Stomach (tissue), 9 donors: ENCODE data around the gene KRTAP22-1. TPM values are rescaled to one million over a fixed set of nuclear protein-coding genes. Genes with fewer than 3 reads are reported as not detected.

Source experiments
- DNase-seq, 2 donors: peaks; one replicate each; pipeline versions ENCODE4 v3.0.0 to v3.0.0-alpha.2; 2013 to 2019
- H3K27ac ChIP-seq, 5 donors: fragments of 200-600 bp in 4 of 5; sonication (generic) in 4 of 5; one replicate each; pipeline ENCODE4 v1.5.1; 2013 to 2019; ENCODE audit warnings: mild to moderate bottlenecking in 1 of 5, moderate library complexity in 1 of 5
- H3K27me3 ChIP-seq, 3 donors: fragments of 200-600 bp; sonication (generic); one replicate each; pipeline ENCODE4 v1.5.1; 2017 to 2019; ENCODE audit warnings: mixed run types in 1 of 3
- H3K36me3 ChIP-seq, 4 donors: fragments of 200-600 bp; sonication (generic); 1 replicate in 3 of 4; 2 replicates in 1 of 4; pipeline ENCODE4 v1.5.1; 2016 to 2019
- H3K4me1 ChIP-seq, 4 donors: fragments of 200-600 bp; sonication (generic); one replicate each; pipeline ENCODE4 v1.5.1; 2016 to 2019
- H3K4me3 ChIP-seq, 4 donors: fragments of 200-600 bp; sonication (generic) in 3 of 4; one replicate each; pipeline ENCODE4 v1.5.1; 2016 to 2019; ENCODE audit warnings: mild to moderate bottlenecking in 1 of 4
- H3K9me3 ChIP-seq, 4 donors: fragments of 200-600 bp; sonication (generic); one replicate each; pipeline ENCODE4 v1.5.1; 2016 to 2019
- EP300 ChIP-seq: sonication (generic); formaldehyde crosslinking; IDR thresholded peaks from one replicate; pipeline ENCODE4 v1.6.1; 2017; ENCODE audit warnings: antibody characterized with exemption
- POLR2A ChIP-seq, 4 donors: fragments of 450-650 bp; IDR thresholded peaks; one replicate each; pipeline ENCODE4 v1.6.1; 2016; ENCODE audit warnings: antibody characterized with exemption in 4 of 4, control low read depth in 2 of 4, mild to moderate bottlenecking in 1 of 4, moderate library complexity in 1 of 4
- POLR2AphosphoS5 ChIP-seq, 3 donors: sonication (generic); formaldehyde crosslinking; IDR thresholded peaks; one replicate each; pipeline ENCODE4 v1.6.1; 2016; ENCODE audit warnings: antibody characterized with exemption in 3 of 3
- WGBS, 5 donors: extraction: QIAGEN DNeasy Blood & Tissue Kit in 3 of 5; methylation state at CpG; one replicate each; pipeline versions ENCODE4 v1.1.5 to v1.1.7; 2013 to 2018; 5-methylcytosine and 5-hydroxymethylcytosine counted together
- intact Hi-C: fragments of 100-400 bp; cut with DNase I; formaldehyde crosslinking; loops from one replicate; pipeline ENCODE4 v1.15.1; 2023; ENCODE audit warnings: low total_unique reads
- polyA plus RNA-seq, 3 donors: library from polyadenylated mRNA; stranded (reverse); fragments of 200-250 nt; gene quantifications; one replicate each; pipeline ENCODE4 v1.2.3, GENCODE V29; 2013
- small RNA-seq, 4 donors: library from RNA; depleted of rRNA; stranded (forward); fragments of <200 nt; gene quantifications; one replicate each; pipeline ENCODE3, GENCODE V24; 2016
- total RNA-seq, 5 donors: library from RNA; depleted of rRNA; stranded (reverse); fragments of >200 nt; gene quantifications; one replicate each; pipeline versions ENCODE4 v1.1.0 to v1.2.3, GENCODE V29; 2014 to 2016
- TF ChIP-seq, protein P1 (sequence below), 7 experiments: fragments of 450-650 bp in 4 of 7; fragments of 200-600 bp in 3 of 7; sonication (generic) in 3 of 7; IDR thresholded peaks; one replicate each; pipeline ENCODE4 v1.5.1; 2016 to 2019; ENCODE audit warnings: antibody characterized with exemption in 7 of 7, control low read depth in 2 of 7, mild to moderate bottlenecking in 1 of 7
- donor health status: healthy with polysubstance abuse.
- donor health status: Bipolar disorder and iron deficiency.
- donor health status: healthy.

The KRTAP22-1 gene
- total and polyA plus RNA-seq, 8 donors = not detected

DNA sequence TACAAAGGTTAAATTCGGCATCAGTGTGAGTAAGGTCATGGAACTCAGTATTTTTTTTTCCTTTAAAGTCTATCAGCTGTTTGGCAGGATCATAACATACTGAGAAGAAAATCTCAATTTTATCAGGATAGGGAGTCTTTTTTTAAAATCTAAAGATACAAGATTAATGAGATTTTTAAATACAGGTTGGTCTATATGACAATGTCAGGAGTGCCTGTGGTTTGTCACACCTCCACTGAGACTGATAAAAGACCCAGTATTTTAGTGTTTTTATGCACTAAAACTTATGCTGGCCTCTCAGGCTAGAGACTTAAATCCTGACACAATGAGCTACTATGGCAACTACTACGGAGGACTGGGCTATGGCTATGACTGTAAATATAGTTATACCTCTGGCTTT, 41.7 kb downstream of the KRTAP22-1 start, which contains the start of gene KRTAP20-3:
Gene KRTAP20-3 (plus strand): TSS at position 301 of the 400 bp plus-strand sequence.
- Histone ChIP-seq H3K9me3 (peaks cover 0 to 21% (median 3%) of the 10 kb centered on the region in 4 donors), H3K4me1 (no peaks in the 10 kb centered on the region), H3K36me3 (no peaks in the 10 kb centered on the region), H3K4me3 (no peak within 1 kb of the TSS), H3K27ac (no peak within 1 kb of the TSS), H3K27me3 (no peaks in the 10 kb centered on the region)
- TF ChIP-seq POLR2AphosphoS5 (IDR thresholded peaks at IDR 0.05) (no peak), POLR2A (IDR thresholded peaks at IDR 0.05) (no peak), EP300 (no peak)
- TF ChIP-seq, protein P1, sequence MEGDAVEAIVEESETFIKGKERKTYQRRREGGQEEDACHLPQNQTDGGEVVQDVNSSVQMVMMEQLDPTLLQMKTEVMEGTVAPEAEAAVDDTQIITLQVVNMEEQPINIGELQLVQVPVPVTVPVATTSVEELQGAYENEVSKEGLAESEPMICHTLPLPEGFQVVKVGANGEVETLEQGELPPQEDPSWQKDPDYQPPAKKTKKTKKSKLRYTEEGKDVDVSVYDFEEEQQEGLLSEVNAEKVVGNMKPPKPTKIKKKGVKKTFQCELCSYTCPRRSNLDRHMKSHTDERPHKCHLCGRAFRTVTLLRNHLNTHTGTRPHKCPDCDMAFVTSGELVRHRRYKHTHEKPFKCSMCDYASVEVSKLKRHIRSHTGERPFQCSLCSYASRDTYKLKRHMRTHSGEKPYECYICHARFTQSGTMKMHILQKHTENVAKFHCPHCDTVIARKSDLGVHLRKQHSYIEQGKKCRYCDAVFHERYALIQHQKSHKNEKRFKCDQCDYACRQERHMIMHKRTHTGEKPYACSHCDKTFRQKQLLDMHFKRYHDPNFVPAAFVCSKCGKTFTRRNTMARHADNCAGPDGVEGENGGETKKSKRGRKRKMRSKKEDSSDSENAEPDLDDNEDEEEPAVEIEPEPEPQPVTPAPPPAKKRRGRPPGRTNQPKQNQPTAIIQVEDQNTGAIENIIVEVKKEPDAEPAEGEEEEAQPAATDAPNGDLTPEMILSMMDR (IDR thresholded peaks at IDR 0.05) = no peak
- WGBS, 5 donors = 81 to 94% (median 87%) methylated on average over 2 of the region's 2 CpGs
- intact Hi-C loops = no loop called here
- no peak for DNase-seq

DNA sequence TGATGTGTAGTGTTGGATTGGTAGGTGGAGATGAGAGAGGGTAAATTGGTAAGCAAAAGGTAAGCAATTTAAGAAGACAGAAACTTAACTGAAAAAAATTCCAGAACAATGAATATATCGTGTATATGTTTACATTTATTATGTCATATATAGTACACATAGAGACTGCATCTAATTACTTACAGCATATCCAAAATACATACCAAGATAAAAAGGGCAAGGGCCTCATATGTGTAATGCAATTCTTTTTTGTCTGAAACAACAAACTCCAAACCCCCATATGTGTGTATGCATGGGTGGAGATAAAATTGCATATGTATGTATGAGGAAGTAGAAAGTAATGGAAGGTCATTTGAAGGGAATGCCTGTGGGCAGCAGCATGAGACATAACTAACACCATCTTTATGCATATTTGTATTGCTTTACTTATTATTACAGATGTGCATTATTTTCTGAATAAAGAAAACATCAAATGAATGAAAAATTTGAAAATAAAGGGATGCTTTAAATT, 46.1 kb downstream of the KRTAP22-1 start:
- intact Hi-C loops = no loop called here
- WGBS, 5 donors = 56 to 79% (median 69%) methylated on average over 1 of the region's 1 CpG
- H3K9me3 ChIP-seq = peaks cover 0 to 11% (median 0%) of the 10 kb centered on the region in 4 donors
- H3K4me1 ChIP-seq = no peaks in the 10 kb centered on the region
- no peaks in the 10 kb centered on the region for H3K36me3 ChIP-seq
- H3K27me3 ChIP-seq = no peaks in the 10 kb centered on the region
- no peak for TF ChIP-seq POLR2A (IDR thresholded peaks at IDR 0.05)
- no peak for TF ChIP-seq EP300
- TF ChIP-seq, protein P1 (IDR thresholded peaks at IDR 0.05) = no peak
- no peak for TF ChIP-seq POLR2AphosphoS5 (IDR thresholded peaks at IDR 0.05)
- no peak for DNase-seq
- no peak overlapping the region for H3K27ac ChIP-seq
- no peak overlapping the region for H3K4me3 ChIP-seq

Small RNAs within 50 kb of the gene (small RNA-seq; reads per million reads assigned to genes)
- 0 reads per million in 4 donors for gene KRTAP20-1
- 0 reads per million in 4 donors for gene KRTAP20-3
- 0 reads per million in 4 donors for gene KRTAP20-4
- 0 reads per million in 4 donors for gene KRTAP22-1
- gene KRTAP22-2 = 0 reads per million in 4 donors

Other genes starting within 250 kb of the KRTAP22-1 start
- not detected for gene KRTAP13-2, start 228.8 kb upstream of the KRTAP22-1 start, total RNA-seq
- not detected for gene KRTAP13-2, start 228.8 kb upstream of the KRTAP22-1 start, polyA plus RNA-seq
- gene KRTAP13-1, start 205.1 kb upstream of the KRTAP22-1 start, total RNA-seq = not detected
- gene KRTAP13-1, start 205.1 kb upstream of the KRTAP22-1 start, polyA plus RNA-seq = not detected
- not detected for gene KRTAP13-3, start 175.2 kb upstream of the KRTAP22-1 start, total RNA-seq
- gene KRTAP13-3, start 175.2 kb upstream of the KRTAP22-1 start, polyA plus RNA-seq = not detected
- not detected for gene KRTAP13-4, start 170.9 kb upstream of the KRTAP22-1 start, total RNA-seq
- gene KRTAP13-4, start 170.9 kb upstream of the KRTAP22-1 start, polyA plus RNA-seq = not detected
- gene KRTAP15-1, start 160.8 kb upstream of the KRTAP22-1 start, total RNA-seq = not detected
- gene KRTAP15-1, start 160.8 kb upstream of the KRTAP22-1 start, polyA plus RNA-seq = not detected
- not detected for gene KRTAP19-1, start 120.7 kb upstream of the KRTAP22-1 start, total RNA-seq
- not detected for gene KRTAP19-1, start 120.7 kb upstream of the KRTAP22-1 start, polyA plus RNA-seq
- not detected for gene KRTAP19-2, start 113.7 kb upstream of the KRTAP22-1 start, total RNA-seq
- gene KRTAP19-2, start 113.7 kb upstream of the KRTAP22-1 start, polyA plus RNA-seq = not detected
- not detected for gene KRTAP19-3, start 109.1 kb upstream of the KRTAP22-1 start, total RNA-seq
- not detected for gene KRTAP19-3, start 109.1 kb upstream of the KRTAP22-1 start, polyA plus RNA-seq
- not detected for gene KRTAP19-4, start 103.9 kb upstream of the KRTAP22-1 start, total RNA-seq
- not detected for gene KRTAP19-4, start 103.9 kb upstream of the KRTAP22-1 start, polyA plus RNA-seq
- gene KRTAP19-5, start 98.9 kb upstream of the KRTAP22-1 start, total RNA-seq = not detected
- gene KRTAP19-5, start 98.9 kb upstream of the KRTAP22-1 start, polyA plus RNA-seq = not detected
- not detected for gene KRTAP19-6, start 59.2 kb upstream of the KRTAP22-1 start, total RNA-seq
- not detected for gene KRTAP19-6, start 59.2 kb upstream of the KRTAP22-1 start, polyA plus RNA-seq
- not detected for gene KRTAP19-7, start 39.8 kb upstream of the KRTAP22-1 start, total RNA-seq
- not detected for gene KRTAP19-7, start 39.8 kb upstream of the KRTAP22-1 start, polyA plus RNA-seq
- not detected for gene KRTAP22-2, start 10.7 kb upstream of the KRTAP22-1 start, total RNA-seq
- gene KRTAP22-2, start 10.7 kb upstream of the KRTAP22-1 start, polyA plus RNA-seq = not detected
- not detected for gene KRTAP6-3, start 8.6 kb upstream of the KRTAP22-1 start, total RNA-seq
- not detected for gene KRTAP6-3, start 8.6 kb upstream of the KRTAP22-1 start, polyA plus RNA-seq
- not detected for gene KRTAP6-2, start 2.2 kb upstream of the KRTAP22-1 start, total RNA-seq
- not detected for gene KRTAP6-2, start 2.2 kb upstream of the KRTAP22-1 start, polyA plus RNA-seq
- not detected for gene KRTAP6-1, start 12.8 kb downstream of the KRTAP22-1 start, total RNA-seq
- gene KRTAP6-1, start 12.8 kb downstream of the KRTAP22-1 start, polyA plus RNA-seq = not detected
- gene KRTAP20-1, start 15.3 kb downstream of the KRTAP22-1 start, total RNA-seq = not detected
- not detected for gene KRTAP20-1, start 15.3 kb downstream of the KRTAP22-1 start, polyA plus RNA-seq
- gene KRTAP20-4, start 19.5 kb downstream of the KRTAP22-1 start, total RNA-seq = not detected
- not detected for gene KRTAP20-4, start 19.5 kb downstream of the KRTAP22-1 start, polyA plus RNA-seq
- not detected for gene KRTAP20-2, start 34.1 kb downstream of the KRTAP22-1 start, total RNA-seq
- not detected for gene KRTAP20-2, start 34.1 kb downstream of the KRTAP22-1 start, polyA plus RNA-seq
- not detected for gene KRTAP20-3, start 41.8 kb downstream of the KRTAP22-1 start, total RNA-seq
- gene KRTAP20-3, start 41.8 kb downstream of the KRTAP22-1 start, polyA plus RNA-seq = not detected
- gene KRTAP21-3, start 117.7 kb downstream of the KRTAP22-1 start, total RNA-seq = not detected
- not detected for gene KRTAP21-3, start 117.7 kb downstream of the KRTAP22-1 start, polyA plus RNA-seq
- not detected for gene KRTAP21-2, start 146.2 kb downstream of the KRTAP22-1 start, total RNA-seq
- gene KRTAP21-2, start 146.2 kb downstream of the KRTAP22-1 start, polyA plus RNA-seq = not detected
- not detected for gene KRTAP21-1, start 154.3 kb downstream of the KRTAP22-1 start, total RNA-seq
- not detected for gene KRTAP21-1, start 154.3 kb downstream of the KRTAP22-1 start, polyA plus RNA-seq
- gene KRTAP8-1, start 212.2 kb downstream of the KRTAP22-1 start, total RNA-seq = not detected
- gene KRTAP8-1, start 212.2 kb downstream of the KRTAP22-1 start, polyA plus RNA-seq = not detected
- gene KRTAP7-1, start 228.7 kb downstream of the KRTAP22-1 start, total RNA-seq = not detected
- gene KRTAP7-1, start 228.7 kb downstream of the KRTAP22-1 start, polyA plus RNA-seq = not detected